ENCODE measurements around the gene TMEM52.

- TF ChIP-seq CTCF (conservative IDR thresholded peaks at IDR 0.05; ENCODE audit: low read depth, low read length), result no peak
- no peak for TF ChIP-seq EZH2 (IDR thresholded peaks at IDR 0.05; ENCODE audit: borderline replicate concordance, low read depth, low read length, poor library complexity, severe bottlenecking)
Observed at GRCh38 chr1:1910651-1911331, 8.3 kb downstream of the TMEM52 start.

Data from A673 (cell line).